Heart left ventricle (tissue), 16 donors: Measurements from ENCODE around the gene GNPTG. TPM values are rescaled to one million over a fixed set of nuclear protein-coding genes. Genes with fewer than 3 reads are reported as not detected.
A peak's percentile ranks its signal among the peaks of the same experiment; 100 is the strongest.

ENCODE experiments used
- ATAC-seq, 4 donors: fragments of 200-7000 bp; cut with Tn5 transposase; one replicate each; pipeline ENCODE4 v1.9.1; 2020 to 2022; ENCODE audit warnings: moderate library complexity in 4 of 4, mild to moderate bottlenecking in 3 of 4, moderate number of reproducible peaks in 1 of 4
- DNase-seq, 5 donors: peaks; one replicate each; pipeline ENCODE4 v3.0.0-alpha.2; 2020
- H3K27ac ChIP-seq, 12 donors: fragments of 200-600 bp; sonication (generic) in 4 of 12; one replicate each; pipeline versions ENCODE4 v1.5.0 to v1.8.0; 2016 to 2022; ENCODE audit warnings: mild to moderate bottlenecking in 2 of 12
- H3K27me3 ChIP-seq, 9 donors: fragments of 200-600 bp; sonication (generic) in 2 of 9; one replicate each; pipeline versions ENCODE4 v1.5.1 to v1.8.0; 2016 to 2022; ENCODE audit warnings: mild to moderate bottlenecking in 3 of 9
- H3K36me3 ChIP-seq, 9 donors: fragments of 200-600 bp; sonication (generic) in 2 of 9; one replicate each; pipeline versions ENCODE4 v1.5.0 to v1.8.0; 2018 to 2022; ENCODE audit warnings: mild to moderate bottlenecking in 2 of 9
- H3K4me1 ChIP-seq, 12 donors: fragments of 200-600 bp; sonication (generic) in 4 of 12; one replicate each; pipeline versions ENCODE4 v1.5.0 to v1.8.0; 2016 to 2022; ENCODE audit warnings: mild to moderate bottlenecking in 3 of 12
- H3K4me3 ChIP-seq, 12 donors: fragments of 200-600 bp; sonication (generic) in 4 of 12; one replicate each; pipeline versions ENCODE4 v1.5.0 to v1.8.0; 2017 to 2022; ENCODE audit warnings: mild to moderate bottlenecking in 9 of 12, moderate library complexity in 4 of 12
- H3K9me3 ChIP-seq, 12 donors: fragments of 200-600 bp; sonication (generic) in 4 of 12; one replicate each; pipeline versions ENCODE4 v1.5.0 to v1.8.0; 2016 to 2022; ENCODE audit warnings: mild to moderate bottlenecking in 1 of 12
- CTCF ChIP-seq, 12 donors: fragments of 200-600 bp; sonication (generic) in 4 of 12; IDR thresholded peaks; one replicate each; pipeline versions ENCODE4 v1.5.0 to v1.8.0; 2018 to 2022; ENCODE audit warnings: antibody characterized with exemption in 12 of 12, mild to moderate bottlenecking in 5 of 12
- POLR2A ChIP-seq, 2 donors: fragments of 450-650 bp; IDR thresholded peaks; one replicate each; pipeline ENCODE4 v1.6.1; 2017; ENCODE audit warnings: antibody characterized with exemption in 2 of 2, mild to moderate bottlenecking in 2 of 2, moderate library complexity in 2 of 2
- WGBS, 4 donors: extraction: QIAGEN DNeasy Blood & Tissue Kit in 2 of 4; methylation state at CpG; one replicate each; pipeline versions ENCODE4 v1.1.5 to v1.1.7; 2013 to 2018; 5-methylcytosine and 5-hydroxymethylcytosine counted together
- intact Hi-C, 10 donors: fragments of 100-400 bp; cut with DNase I; formaldehyde crosslinking; loops; one replicate each; pipeline versions ENCODE4 v1.11.1 to v1.14.2; 2022
- polyA plus RNA-seq, 2 donors: library from polyadenylated mRNA; stranded (reverse); fragments of 200-250 nt; gene quantifications; one replicate each; pipeline ENCODE4 v1.2.3, GENCODE V29; 2013
- total RNA-seq, 9 donors: library from RNA; depleted of rRNA in 2 of 9; stranded (reverse); fragments of >200 nt in 2 of 9; fragmentation: NEBNext Ultra II Directional in 3 of 9; extraction: Animal tissue kit (Norgen Biotek cat#: 25700) in 3 of 9; gene quantifications; one replicate each; pipeline versions ENCODE4 v1.1.0 to v1.2.4, GENCODE V29; 2016 to 2023
- donor health status: ischemic (EF 13 %, LVEDD 7.1; RV severe dilation, severe dysfunction).
- donor health status: healthy with polysubstance abuse.
- donor health status: DM: no; HTN: yes; CAD: no.
- donor health status: DM: no; HTN: no; CAD: no.
- donor health status: ischemic (EF 25% LVEDD 6.9; RV normal size, moderate dysfunction).
- donor health status: ischemic (EF 25% LVEDD 5.7; RV mildly dilated, moderate dysfunction).
- donor health status: healthy.
- donor health status: DM: yes; HTN: yes; CAD: no.
- donor health status: ischemic (EF 35%, LVEDD 5.7; RV mildly dilated, moderate dysfunction).
- donor health status: nonischemic (EF 11% LVEDD 7.7; RV severe dilation, severe dysfunction).
- donor health status: DM: yes; HTN: yes; CAD: no.
- donor health status: PGD.
- donor health status: ischemic (EF 29% LVEDD 5.4; RV normal size, mild dysfunction).
- donor health status: nonischemic (EF 23%, LVEDD 6.1; RV moderate dilation, normal function).

The GNPTG gene
- total and polyA plus RNA-seq, 11 donors = 25.4 to 54.2 (median 31.9) TPM

- Histone ChIP-seq H3K36me3 (peaks cover 0 to 12% (median 0%) of the 10 kb centered on the region in 9 donors), H3K4me1 (peaks cover 8 to 42% (median 29%) of the 10 kb centered on the region in 12 donors), H3K27ac (peak overlapping the region; percentile 95 to 100 (median 99)), H3K4me3 (peak overlapping the region; percentile 57 to 98 (median 82)), H3K27me3 (peaks cover 0 to 2% (median 0%) of the 10 kb centered on the region in 9 donors), H3K9me3 (no peaks in the 10 kb centered on the region)
- TF ChIP-seq CTCF (IDR thresholded peaks at IDR 0.05) = no peak
- TF ChIP-seq POLR2A (IDR thresholded peaks at IDR 0.05) = no peak
- DNase-seq (peak in 2 of 5 donors; percentile 49 to 73), ATAC-seq (no peak)
- 4 to 8% (median 5%) methylated on average over 26 to 42 of the region's 43 CpGs for WGBS, 4 donors
- intact Hi-C loops = loop anchor here in 5 of 10 donors (2.0 to 10.0 kb wide), 6 partner anchors 39 to 398 kb away; partner anchors contain the start of genes UNKL (in 3 of the 5), GNPTG (in 1 of the 5), MAPK8IP3 (in 1 of the 5) and TSR3 (in 1 of the 5)
Observed at GRCh38 chr16:1308036-1308976, 43.4 kb upstream of the GNPTG start.

GRCh38 chr16:1308977-1309885 lies 42.5 kb upstream of the GNPTG start, which contains the start of gene UBE2I:
Gene UBE2I, plus strand, starts transcription at chr16:1309636. Its CDS starts 4,395 bp downstream, at chr16:1314031.
- peaks cover 0 to 21% (median 5%) of the 10 kb centered on the region in 9 donors for H3K36me3 ChIP-seq
- no peaks in the 10 kb centered on the region for H3K27me3 ChIP-seq
- WGBS, 4 donors = 0 to 2% (median 0%) methylated on average over 3 to 117 of the region's 117 CpGs
- intact Hi-C loops = loop anchor here in 5 of 10 donors (2.0 to 10.0 kb wide), 6 partner anchors 38 to 398 kb away; partner anchors contain the start of genes UNKL (in 3 of the 5), GNPTG (in 1 of the 5), MAPK8IP3 (in 1 of the 5) and TSR3 (in 1 of the 5)
- H3K9me3 ChIP-seq = no peaks in the 10 kb centered on the region
- TF ChIP-seq POLR2A (IDR thresholded peaks at IDR 0.05) (peak in 1 of 2 donors; percentile 23), CTCF (IDR thresholded peaks at IDR 0.05) (no peak)
- peak within 1 kb of the TSS; percentile 95 to 100 (median 99) for H3K27ac ChIP-seq
- ATAC-seq (peak; percentile 87 to 91 (median 90)), DNase-seq (peak; percentile 97 to 99 (median 97))
- peaks cover 8 to 43% (median 36%) of the 10 kb centered on the region in 12 donors for H3K4me1 ChIP-seq
- peak within 1 kb of the TSS; percentile 79 to 98 (median 84) for H3K4me3 ChIP-seq

- ATAC-seq = no peak
- intact Hi-C loops = loop anchor here in 6 of 10 donors (2.0 to 10.0 kb wide), 8 partner anchors 37 to 472 kb away; partner anchors contain the start of genes GNPTG (in 3 of the 6), TSR3 (in 3 of the 6), UNKL (in 3 of the 6) and MAPK8IP3 (in 1 of the 6)
- DNase-seq = peak; percentile 49 to 76 (median 62)
- Histone ChIP-seq H3K36me3 (peaks cover 0 to 30% (median 15%) of the 10 kb centered on the region in 9 donors), H3K4me1 (peaks cover 8 to 45% (median 35%) of the 10 kb centered on the region in 12 donors), H3K27me3 (no peaks in the 10 kb centered on the region), H3K27ac (peak overlapping the region in 11 of 12 donors; percentile 75 to 100 (median 86)), H3K4me3 (peak overlapping the region; percentile 79 to 98 (median 84)), H3K9me3 (no peaks in the 10 kb centered on the region)
- WGBS, 4 donors = 1 to 3% (median 1%) methylated on average over 21 to 77 of the region's 77 CpGs
- no peak for TF ChIP-seq POLR2A (IDR thresholded peaks at IDR 0.05)
- no peak for TF ChIP-seq CTCF (IDR thresholded peaks at IDR 0.05)
Observed at GRCh38 chr16:1309888-1310831, 41.6 kb upstream of the GNPTG start.
